Measurements from ENCODE around the gene MED26. TPM values are rescaled to one million over a fixed set of nuclear protein-coding genes. Genes with fewer than 3 reads are reported as not detected.
A peak's percentile ranks its signal among the peaks of the same experiment; 100 is the strongest.
"Not testable (repeated sequence)": the region's sequence is repeated elsewhere in the genome, so short reads cannot be mapped to it uniquely, and the experiment has no call there.

The MED26 gene
- total RNA-seq, 2 experiments from 2014 or later = 16.0 to 21.3 TPM

GRCh38 chr19:16659832-16660708 lies 32.1 kb upstream of the MED26 start, which contains the start of gene SMIM7:
SMIM7 (minus strand) TSS chr19:16660144; CDS start chr19:16660110, 34 bp downstream.
- CTCF ChIA-PET = interaction anchor here (0.6 to 1.9 kb wide), 6 partner anchors 11 to 392 kb away, joined by 3 to 6 read pairs (median 4); partner anchors contain the start of genes CHERP and MED26
- Mint-ChIP-seq H3K4me1 (peaks cover 42% of the 10 kb centered on the region), H3K27ac (peak within 1 kb of the TSS; percentile 98), H3K9me3 (ENCODE audit: low read depth) (no peaks in the 10 kb centered on the region), H3K36me3 (peaks cover 27% of the 10 kb centered on the region), H3K4me3 (peak within 1 kb of the TSS; percentile 98), H3K27me3 (peaks cover 14% of the 10 kb centered on the region)
- ATAC-seq = peak; percentile 99
- peak; percentile 99 for DNase-seq

DNA sequence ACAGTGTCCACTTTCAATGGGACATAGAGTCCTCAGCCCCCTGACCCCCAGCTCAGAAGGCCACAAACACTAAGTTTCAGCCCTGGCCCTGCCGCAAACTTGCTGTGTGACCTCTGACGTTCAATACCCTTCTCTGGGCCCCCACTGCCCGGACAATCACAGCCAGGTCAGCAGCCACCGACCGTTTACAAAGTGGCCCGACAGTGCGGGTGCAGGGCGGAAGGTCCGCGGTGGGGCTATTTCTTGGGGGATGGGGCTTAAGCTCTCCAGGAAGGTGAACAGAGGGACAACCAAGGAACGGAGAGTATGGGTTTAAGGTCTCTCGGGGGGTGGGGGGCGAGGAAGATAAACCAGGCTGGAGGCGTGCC lies 31.4 kb upstream of the MED26 start:
- H3K4me3 Mint-ChIP-seq = peak overlapping the region; percentile 98
- no peak for DNase-seq
- CTCF ChIA-PET = interaction anchor here (1.9 kb wide), 1 partner anchor 32 kb away, joined by 6 read pairs; the partner anchor contains the start of gene MED26
- peak overlapping the region; percentile 98 for H3K27ac Mint-ChIP-seq
- peaks cover 14% of the 10 kb centered on the region for H3K27me3 Mint-ChIP-seq
- ATAC-seq = no peak
- peaks cover 47% of the 10 kb centered on the region for H3K4me1 Mint-ChIP-seq
- no peaks in the 10 kb centered on the region for H3K9me3 Mint-ChIP-seq (ENCODE audit: low read depth)
- peaks cover 33% of the 10 kb centered on the region for H3K36me3 Mint-ChIP-seq

GRCh38 chr19:16657384-16657783 lies 29.4 kb upstream of the MED26 start:
- H3K27me3 Mint-ChIP-seq = peaks cover 9% of the 10 kb centered on the region
- peaks cover 51% of the 10 kb centered on the region for H3K36me3 Mint-ChIP-seq
- CTCF ChIA-PET = interaction anchor here (1.2 kb wide), 1 partner anchor 71 kb away, joined by 3 read pairs; no protein-coding TSS in a partner anchor
- no peak overlapping the region for H3K4me3 Mint-ChIP-seq
- ATAC-seq = no peak
- H3K27ac Mint-ChIP-seq = no peak overlapping the region
- H3K9me3 Mint-ChIP-seq (ENCODE audit: low read depth) = no peaks in the 10 kb centered on the region
- DNase-seq = no peak
- peaks cover 40% of the 10 kb centered on the region for H3K4me1 Mint-ChIP-seq

DNA sequence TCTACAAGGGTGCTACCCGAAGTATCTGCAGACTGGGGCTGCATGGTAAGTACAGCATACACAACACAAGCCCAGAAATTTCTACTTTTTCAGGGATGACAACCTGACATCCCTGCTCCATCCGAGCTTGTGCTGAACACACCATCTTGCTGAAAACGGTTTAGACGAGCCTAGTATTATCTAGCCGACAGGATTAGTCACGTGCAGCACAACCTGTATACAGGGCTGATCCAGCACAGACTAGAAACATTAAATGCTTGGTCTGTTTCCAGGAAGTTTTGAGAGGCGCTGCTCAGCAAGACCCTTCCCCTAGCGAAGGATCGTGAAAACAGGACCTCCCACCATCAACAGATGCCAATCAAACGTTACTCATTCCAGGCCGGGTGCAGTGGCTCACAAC lies 27.7 kb upstream of the MED26 start:
- Mint-ChIP-seq H3K27ac (no peak overlapping the region), H3K36me3 (peaks cover 64% of the 10 kb centered on the region), H3K27me3 (no peaks in the 10 kb centered on the region), H3K4me3 (no peak overlapping the region), H3K4me1 (peaks cover 34% of the 10 kb centered on the region), H3K9me3 (ENCODE audit: low read depth) (no peaks in the 10 kb centered on the region)
- CTCF ChIA-PET = no interaction called here
- ATAC-seq (no peak), DNase-seq (no peak)

DNA sequence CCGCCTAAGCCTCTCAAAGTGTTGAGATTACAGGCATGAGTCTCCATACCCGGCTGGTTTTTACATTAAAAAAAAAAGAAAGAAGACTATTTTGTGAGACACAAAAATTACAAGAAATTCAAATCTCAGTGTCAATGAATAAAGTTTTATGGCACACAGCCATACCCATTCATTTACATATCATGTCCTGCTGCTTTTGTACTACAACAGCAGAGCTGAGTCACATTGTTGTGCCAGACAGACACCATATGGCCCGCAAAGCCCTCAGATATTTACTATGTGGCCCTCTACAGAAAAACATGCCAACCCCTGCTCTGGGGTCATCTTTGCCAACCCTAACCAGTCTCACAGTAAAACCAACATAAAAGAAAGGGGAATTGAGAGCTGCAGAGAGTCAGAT lies 26.6 kb upstream of the MED26 start:
- no peaks in the 10 kb centered on the region for H3K27me3 Mint-ChIP-seq
- ATAC-seq (no peak), DNase-seq (no peak)
- H3K9me3 Mint-ChIP-seq (ENCODE audit: low read depth) = no peaks in the 10 kb centered on the region
- peaks cover 71% of the 10 kb centered on the region for H3K36me3 Mint-ChIP-seq
- no peak overlapping the region for H3K4me3 Mint-ChIP-seq
- peaks cover 40% of the 10 kb centered on the region for H3K4me1 Mint-ChIP-seq
- CTCF ChIA-PET = no interaction called here
- H3K27ac Mint-ChIP-seq = no peak overlapping the region

- H3K4me3 Mint-ChIP-seq = no peak overlapping the region
- no peaks in the 10 kb centered on the region for H3K9me3 Mint-ChIP-seq (ENCODE audit: low read depth)
- DNase-seq = no peak
- H3K27me3 Mint-ChIP-seq = no peaks in the 10 kb centered on the region
- ATAC-seq = no peak
- no peak overlapping the region for H3K27ac Mint-ChIP-seq
- H3K36me3 Mint-ChIP-seq = peaks cover 73% of the 10 kb centered on the region
- peaks cover 41% of the 10 kb centered on the region for H3K4me1 Mint-ChIP-seq
- CTCF ChIA-PET = no interaction called here
Measured at GRCh38 chr19:16654140-16654539, 26.1 kb upstream of the MED26 start.

DNA sequence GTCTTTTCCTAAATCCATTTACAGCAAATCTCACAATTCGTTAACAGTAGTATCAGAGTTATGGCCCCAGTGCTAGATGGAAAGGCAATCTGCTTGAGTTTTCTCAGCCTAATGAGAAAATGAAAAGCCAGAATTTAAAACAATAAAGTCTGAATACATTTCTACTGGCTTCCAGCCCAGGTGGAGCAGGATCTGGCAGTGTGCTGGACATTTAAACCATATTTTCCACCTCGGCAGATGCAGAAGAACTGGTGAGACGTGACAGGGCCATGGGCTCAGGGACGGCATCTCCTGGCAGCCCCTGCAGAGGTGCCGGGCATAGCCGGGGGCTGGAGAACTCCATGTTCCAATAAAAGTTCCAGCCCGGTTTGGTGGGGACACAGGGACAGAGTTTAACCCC lies 24.9 kb upstream of the MED26 start:
- DNase-seq (no peak), ATAC-seq (no peak)
- no peak overlapping the region for H3K4me3 Mint-ChIP-seq
- H3K4me1 Mint-ChIP-seq = peaks cover 33% of the 10 kb centered on the region
- no peaks in the 10 kb centered on the region for H3K27me3 Mint-ChIP-seq
- H3K27ac Mint-ChIP-seq = no peak overlapping the region
- no peaks in the 10 kb centered on the region for H3K9me3 Mint-ChIP-seq (ENCODE audit: low read depth)
- H3K36me3 Mint-ChIP-seq = peaks cover 69% of the 10 kb centered on the region
- CTCF ChIA-PET = no interaction called here

GRCh38 chr19:16651421-16652188 lies 23.6 kb upstream of the MED26 start:
- Mint-ChIP-seq H3K4me1 (peaks cover 26% of the 10 kb centered on the region), H3K36me3 (peaks cover 70% of the 10 kb centered on the region)
- H3K27ac Mint-ChIP-seq; CTCF ChIA-PET; DNase-seq; H3K9me3 Mint-ChIP-seq (ENCODE audit: low read depth); H3K27me3 Mint-ChIP-seq; H3K4me3 Mint-ChIP-seq; ATAC-seq: not testable (repeated sequence)

DNA sequence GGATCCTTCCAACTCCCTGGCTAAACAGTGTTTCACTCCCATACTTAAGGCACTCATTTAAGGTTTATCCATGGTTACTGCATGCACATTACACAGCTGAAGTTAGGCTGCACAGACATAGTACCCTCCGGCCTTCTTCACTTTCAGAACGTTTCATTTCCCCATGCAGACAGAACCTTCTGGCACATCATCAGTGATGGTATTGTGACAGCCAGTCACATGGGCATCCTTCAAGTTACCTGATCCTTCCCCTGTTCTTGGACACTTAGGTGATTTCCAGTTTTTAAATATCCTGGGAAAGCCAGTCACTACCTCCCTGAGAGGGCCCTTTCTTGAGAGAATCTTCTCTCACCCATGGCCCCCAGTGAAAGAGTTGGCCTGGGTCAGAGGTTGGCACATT lies 22.8 kb upstream of the MED26 start:
- Mint-ChIP-seq H3K9me3 (ENCODE audit: low read depth) (no peaks in the 10 kb centered on the region), H3K4me3 (no peak overlapping the region), H3K36me3 (peaks cover 67% of the 10 kb centered on the region), H3K27me3 (no peaks in the 10 kb centered on the region), H3K27ac (no peak overlapping the region), H3K4me1 (peaks cover 22% of the 10 kb centered on the region)
- DNase-seq (no peak), ATAC-seq (no peak)
- CTCF ChIA-PET = no interaction called here

DNA sequence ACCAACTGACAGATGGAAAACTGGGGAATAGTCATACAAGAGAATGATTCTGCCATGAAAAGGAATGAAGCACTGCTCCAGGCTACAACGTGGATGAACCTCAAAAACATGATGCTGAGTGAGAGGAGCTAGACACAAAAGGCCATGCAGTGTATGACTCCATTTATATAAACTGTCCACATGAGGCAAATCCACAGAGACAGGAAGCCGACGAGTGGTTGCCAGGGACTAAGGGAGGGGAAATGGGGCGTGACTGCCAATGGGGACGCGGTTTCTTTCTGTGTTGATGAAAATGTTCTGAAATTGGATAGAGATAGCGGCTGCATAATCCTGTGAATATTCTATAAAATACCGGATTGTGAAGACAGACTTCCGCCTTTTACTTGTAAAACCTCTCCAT lies 21.7 kb upstream of the MED26 start:
- no peak overlapping the region for H3K4me3 Mint-ChIP-seq
- no peaks in the 10 kb centered on the region for H3K9me3 Mint-ChIP-seq (ENCODE audit: low read depth)
- CTCF ChIA-PET = interaction anchor here (0.9 kb wide), 1 partner anchor 11 kb away, joined by 3 read pairs; the partner anchor contains the start of gene TMEM38A
- peaks cover 16% of the 10 kb centered on the region for H3K4me1 Mint-ChIP-seq
- DNase-seq = no peak
- H3K36me3 Mint-ChIP-seq = peaks cover 64% of the 10 kb centered on the region
- H3K27ac Mint-ChIP-seq = peak overlapping the region; percentile 5
- no peak for ATAC-seq
- H3K27me3 Mint-ChIP-seq = no peaks in the 10 kb centered on the region

GRCh38 chr19:16645140-16645539 lies 17.1 kb upstream of the MED26 start:
- H3K4me1 Mint-ChIP-seq = peaks cover 9% of the 10 kb centered on the region
- H3K4me3 Mint-ChIP-seq = no peak overlapping the region
- no peaks in the 10 kb centered on the region for H3K27me3 Mint-ChIP-seq
- peaks cover 54% of the 10 kb centered on the region for H3K36me3 Mint-ChIP-seq
- CTCF ChIA-PET = interaction anchor here (0.7 kb wide), 1 partner anchor 67 kb away, joined by 3 read pairs; no protein-coding TSS in a partner anchor
- H3K27ac Mint-ChIP-seq = no peak overlapping the region
- H3K9me3 Mint-ChIP-seq (ENCODE audit: low read depth) = no peaks in the 10 kb centered on the region
- DNase-seq (no peak), ATAC-seq (no peak)

- no peak overlapping the region for H3K27ac Mint-ChIP-seq
- no peak overlapping the region for H3K4me3 Mint-ChIP-seq
- H3K4me1 Mint-ChIP-seq = peaks cover 15% of the 10 kb centered on the region
- no peaks in the 10 kb centered on the region for H3K9me3 Mint-ChIP-seq (ENCODE audit: low read depth)
- H3K27me3 Mint-ChIP-seq = no peaks in the 10 kb centered on the region
- ATAC-seq (no peak), DNase-seq (no peak)
- H3K36me3 Mint-ChIP-seq = peaks cover 55% of the 10 kb centered on the region
- CTCF ChIA-PET = no interaction called here
Measured at GRCh38 chr19:16641695-16642094, 13.7 kb upstream of the MED26 start.

- no peak overlapping the region for H3K27ac Mint-ChIP-seq
- H3K36me3 Mint-ChIP-seq = peaks cover 52% of the 10 kb centered on the region
Measured at GRCh38 chr19:16640951-16641350, 12.9 kb upstream of the MED26 start.

More at GRCh38 chr19:16640951-16641350, 12.9 kb upstream of the MED26 start:
- no peaks in the 10 kb centered on the region for H3K9me3 Mint-ChIP-seq (ENCODE audit: low read depth)
- H3K4me1 Mint-ChIP-seq = peaks cover 15% of the 10 kb centered on the region
- no peak overlapping the region for H3K4me3 Mint-ChIP-seq
- H3K27me3 Mint-ChIP-seq = no peaks in the 10 kb centered on the region
- DNase-seq (no peak), ATAC-seq (no peak)
- CTCF ChIA-PET = no interaction called here
